Measurements from ENCODE around the gene HDAC2.

DNA sequence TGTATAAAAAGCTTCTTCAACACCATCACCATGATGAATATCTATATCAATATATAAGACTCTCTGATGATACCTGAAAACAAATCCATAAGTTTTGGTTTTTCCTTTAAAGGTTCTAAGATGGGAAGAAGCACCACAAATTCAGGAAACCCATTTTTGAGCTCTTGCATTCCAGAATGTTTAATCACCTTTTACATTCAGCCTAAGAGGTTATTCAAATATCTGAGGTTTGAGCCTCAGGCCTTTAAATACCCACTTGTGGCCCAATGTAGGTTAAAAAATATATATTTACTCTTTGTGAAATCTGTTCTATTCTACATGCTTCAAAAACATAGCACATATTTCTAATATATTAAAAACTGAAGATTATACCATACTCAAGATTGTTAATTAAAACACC is 17.6 kb downstream of the HDAC2 start:
- TF ChIP-seq CTCF (IDR thresholded peaks at IDR 0.05) (no peak), POLR2A (IDR thresholded peaks at IDR 0.05) (no peak)
